ENCODE measurements around the gene PLOD1. TPM values are rescaled to one million over a fixed set of nuclear protein-coding genes. Genes with fewer than 3 reads are reported as not detected.

The PLOD1 gene
- total and polyA plus RNA-seq, 2 donors (not counting 1 experiment from before 2014, with no cell fraction given), result 10.4 to 13.4 TPM

DNA sequence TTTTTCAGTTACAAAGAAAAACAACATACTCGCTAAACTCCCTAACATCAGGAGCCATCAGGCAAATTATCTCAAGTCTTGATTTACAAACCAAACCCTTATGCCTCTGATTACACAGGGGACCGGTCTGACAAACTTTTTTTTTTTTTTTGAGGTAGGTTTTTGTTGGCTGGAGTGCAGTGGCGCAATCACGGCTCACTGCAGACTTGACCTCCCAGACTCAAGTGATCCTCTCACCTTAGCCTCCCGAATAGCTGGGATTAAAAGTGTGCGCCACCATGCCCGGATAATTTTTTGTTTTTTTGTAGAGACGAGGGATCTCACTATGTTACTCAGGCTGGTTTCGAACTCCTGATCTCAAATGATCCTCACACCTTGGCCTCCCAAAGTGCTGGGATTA is 81.0 kb downstream of the PLOD1 start:
- Histone ChIP-seq H3K36me3 (replicated peaks in 1 of 2; ENCODE audit: control extremely low read depth in 1 of 2, control insufficient read depth in 1 of 2, extremely low read depth in 1 of 2, insufficient read depth in 2 of 2, low read length in 1 of 2) (peaks cover 2 to 18% of the 10 kb centered on the region in 2 experiments), H3K4me3 (ENCODE audit: control extremely low read depth in 1 of 5, extremely low read depth in 1 of 5, insufficient read depth in 1 of 5, low read depth in 2 of 5, low read length in 4 of 5) (no peak overlapping the region), H4K20me1 (ENCODE audit: control insufficient read depth, insufficient read depth, low read length, poor library complexity, severe bottlenecking) (no peaks in the 10 kb centered on the region), H3K9me3 (ENCODE audit: control extremely low read depth in 1 of 3, control insufficient read depth in 2 of 3, insufficient read depth in 1 of 3, low read length in 2 of 3) (no peaks in the 10 kb centered on the region), H3K27ac (ENCODE audit: low read length in 2 of 2) (no peak overlapping the region), H3K4me1 (ENCODE audit: control insufficient read depth in 2 of 2, insufficient read depth in 2 of 2, low read length in 2 of 2) (peaks cover 7 to 8% of the 10 kb centered on the region in 2 donors), H3K79me2 (ENCODE audit: control insufficient read depth, insufficient read depth, low read length) (peaks cover 12% of the 10 kb centered on the region), H2AFZ (ENCODE audit: insufficient read depth, low read depth, low read length, poor library complexity, severe bottlenecking) (no peak overlapping the region), H3K4me2 (replicated peaks; ENCODE audit: low read depth, low read length, poor library complexity, severe bottlenecking) (no peak overlapping the region), H3K27me3 (replicated peaks in 1 of 4; ENCODE audit: control extremely low read depth in 1 of 4, control insufficient read depth in 3 of 4, insufficient read depth in 4 of 4, low read length in 3 of 4) (no peaks in the 10 kb centered on the region), H3K9ac (ENCODE audit: low read length) (no peak overlapping the region)
- ChIA-PET POLR2A (no interaction called here), CTCF (no interaction called here)
- DNase-seq (no peak), ATAC-seq (ENCODE audit: low read depth) (no peak)
- no peaks in the 10 kb centered on the region for H3K27me3 Mint-ChIP-seq
- no peak overlapping the region for H3K4me3 Mint-ChIP-seq
- intact Hi-C loops (cut with micrococcal nuclease), result no loop called here
- WGBS (ENCODE audit: insufficient coverage), result no CpG with 5 or more reads among the region's 9 CpGs
- peaks cover 13% of the 10 kb centered on the region for H3K4me1 Mint-ChIP-seq
- TF ChIP-seq, protein P1, sequence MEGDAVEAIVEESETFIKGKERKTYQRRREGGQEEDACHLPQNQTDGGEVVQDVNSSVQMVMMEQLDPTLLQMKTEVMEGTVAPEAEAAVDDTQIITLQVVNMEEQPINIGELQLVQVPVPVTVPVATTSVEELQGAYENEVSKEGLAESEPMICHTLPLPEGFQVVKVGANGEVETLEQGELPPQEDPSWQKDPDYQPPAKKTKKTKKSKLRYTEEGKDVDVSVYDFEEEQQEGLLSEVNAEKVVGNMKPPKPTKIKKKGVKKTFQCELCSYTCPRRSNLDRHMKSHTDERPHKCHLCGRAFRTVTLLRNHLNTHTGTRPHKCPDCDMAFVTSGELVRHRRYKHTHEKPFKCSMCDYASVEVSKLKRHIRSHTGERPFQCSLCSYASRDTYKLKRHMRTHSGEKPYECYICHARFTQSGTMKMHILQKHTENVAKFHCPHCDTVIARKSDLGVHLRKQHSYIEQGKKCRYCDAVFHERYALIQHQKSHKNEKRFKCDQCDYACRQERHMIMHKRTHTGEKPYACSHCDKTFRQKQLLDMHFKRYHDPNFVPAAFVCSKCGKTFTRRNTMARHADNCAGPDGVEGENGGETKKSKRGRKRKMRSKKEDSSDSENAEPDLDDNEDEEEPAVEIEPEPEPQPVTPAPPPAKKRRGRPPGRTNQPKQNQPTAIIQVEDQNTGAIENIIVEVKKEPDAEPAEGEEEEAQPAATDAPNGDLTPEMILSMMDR (IDR thresholded peaks at IDR 0.05), result no peak
- TF ChIP-seq EZH2 (IDR thresholded peaks at IDR 0.05; ENCODE audit: borderline replicate concordance, insufficient read depth, low read depth, low read length, poor library complexity, severe bottlenecking), result no peak
- no peaks in the 10 kb centered on the region for H3K9me3 Mint-ChIP-seq (ENCODE audit: insufficient read depth)
- no peak overlapping the region for H3K27ac Mint-ChIP-seq

DNA sequence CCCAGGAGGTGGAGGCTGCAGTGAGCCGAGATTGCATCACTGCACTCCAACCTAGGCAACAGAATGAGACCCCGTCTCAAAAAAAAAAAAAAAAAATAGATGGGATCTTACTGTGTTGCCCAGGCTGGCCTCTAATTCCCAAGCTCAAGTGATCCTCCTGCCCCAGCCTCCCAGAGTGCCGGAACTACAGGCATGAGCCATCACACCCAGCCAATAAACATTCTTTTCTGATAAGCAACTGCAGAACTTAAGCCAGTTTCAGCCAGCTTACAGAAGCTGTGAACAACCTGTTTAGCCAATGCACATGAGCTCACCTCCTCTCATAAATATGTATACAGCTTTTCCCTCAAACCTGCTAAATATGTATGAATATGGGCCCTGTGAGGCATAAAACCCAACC is 81.7 kb downstream of the PLOD1 start:
- H3K27ac Mint-ChIP-seq, result peak overlapping the region; percentile 53
- peak overlapping the region; percentile 37 for H3K4me3 Mint-ChIP-seq
- DNase-seq, result no peak
- Histone ChIP-seq H3K9ac (ENCODE audit: low read length) (no peak overlapping the region), H3K27me3 (replicated peaks in 1 of 4; ENCODE audit: control extremely low read depth in 1 of 4, control insufficient read depth in 3 of 4, insufficient read depth in 4 of 4, low read length in 3 of 4) (no peaks in the 10 kb centered on the region), H4K20me1 (ENCODE audit: control insufficient read depth, insufficient read depth, low read length, poor library complexity, severe bottlenecking) (no peaks in the 10 kb centered on the region), H3K4me1 (ENCODE audit: control insufficient read depth in 2 of 2, insufficient read depth in 2 of 2, low read length in 2 of 2) (peaks cover 9% of the 10 kb centered on the region in 2 donors), H3K4me2 (replicated peaks; ENCODE audit: low read depth, low read length, poor library complexity, severe bottlenecking) (no peak overlapping the region), H3K9me3 (ENCODE audit: control extremely low read depth in 1 of 3, control insufficient read depth in 2 of 3, insufficient read depth in 1 of 3, low read length in 2 of 3) (no peaks in the 10 kb centered on the region), H3K4me3 (ENCODE audit: control extremely low read depth in 1 of 5, extremely low read depth in 1 of 5, insufficient read depth in 1 of 5, low read depth in 2 of 5, low read length in 4 of 5) (no peak overlapping the region), H3K27ac (ENCODE audit: low read length in 2 of 2) (no peak overlapping the region), H2AFZ (ENCODE audit: insufficient read depth, low read depth, low read length, poor library complexity, severe bottlenecking) (no peak overlapping the region), H3K36me3 (replicated peaks in 1 of 2; ENCODE audit: control extremely low read depth in 1 of 2, control insufficient read depth in 1 of 2, extremely low read depth in 1 of 2, insufficient read depth in 2 of 2, low read length in 1 of 2) (peaks cover 2 to 12% of the 10 kb centered on the region in 2 experiments), H3K79me2 (ENCODE audit: control insufficient read depth, insufficient read depth, low read length) (peaks cover 16% of the 10 kb centered on the region)
- 100% methylated on average over 1 of the region's 3 CpGs for WGBS (ENCODE audit: insufficient coverage)
- ChIA-PET POLR2A (no interaction called here), CTCF (no interaction called here)
- peaks cover 15% of the 10 kb centered on the region for H3K4me1 Mint-ChIP-seq
- intact Hi-C loops (cut with micrococcal nuclease), result no loop called here
- H3K9me3 Mint-ChIP-seq (ENCODE audit: insufficient read depth), result no peaks in the 10 kb centered on the region
- no peak for ATAC-seq (ENCODE audit: low read depth)
- no peak for TF ChIP-seq EZH2 (IDR thresholded peaks at IDR 0.05; ENCODE audit: borderline replicate concordance, insufficient read depth, low read depth, low read length, poor library complexity, severe bottlenecking)
- TF ChIP-seq, protein P1 (IDR thresholded peaks at IDR 0.05), result no peak
- H3K27me3 Mint-ChIP-seq, result no peaks in the 10 kb centered on the region

Data from B cell (primary cell).